ENCODE results near the gene HELQ. TPM values are rescaled to one million over a fixed set of nuclear protein-coding genes. Genes with fewer than 3 reads are reported as not detected.

The HELQ gene
- total RNA-seq, 1 experiment from 2014 or later = 11.5 TPM

DNA sequence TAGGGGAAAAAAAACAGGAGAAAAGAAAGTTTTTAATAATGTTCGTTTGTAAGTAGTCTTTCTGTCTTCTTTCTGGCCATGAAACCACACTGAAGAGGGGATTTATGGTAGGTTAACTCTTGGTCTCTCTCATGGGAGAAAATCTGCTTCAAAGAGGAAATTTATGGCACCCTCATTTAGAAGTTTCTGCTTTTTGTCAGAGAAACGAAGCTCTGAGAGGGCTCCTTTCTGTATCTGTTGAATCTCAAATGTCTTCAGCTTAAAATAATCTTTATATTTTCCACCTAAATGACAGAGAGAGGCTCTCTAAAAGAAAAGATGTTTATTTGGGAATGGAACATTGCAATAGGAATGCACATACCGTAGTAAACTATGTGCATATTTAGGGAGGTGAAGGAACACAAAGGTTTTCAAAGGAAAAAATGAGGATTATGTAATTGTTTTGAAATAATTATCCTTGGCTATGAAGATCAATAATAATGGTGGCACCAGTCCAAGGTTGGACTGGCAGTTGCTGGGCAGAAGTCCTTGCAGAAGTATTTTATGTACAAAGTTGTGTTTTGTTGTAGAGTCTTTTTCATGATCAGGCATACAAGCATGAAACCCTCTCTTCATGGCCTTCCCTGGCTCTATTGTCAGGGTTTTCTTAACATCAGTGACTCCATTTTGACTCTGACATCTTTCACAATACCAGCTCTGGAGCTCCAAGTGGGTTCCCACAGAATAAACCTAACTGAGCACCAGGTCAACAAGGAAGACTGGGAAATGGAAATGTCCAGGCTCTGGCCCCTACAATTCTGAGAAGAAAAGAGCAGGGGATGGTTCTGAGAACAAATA, 67.9 kb downstream of the HELQ start:
- Histone ChIP-seq H3K9me3 (ENCODE audit: low read depth, low read length, poor library complexity, severe bottlenecking) (no peaks in the 10 kb centered on the region), H3K4me1 (ENCODE audit: insufficient read depth, low read length, poor library complexity, severe bottlenecking) (no peaks in the 10 kb centered on the region), H3K27me3 (replicated peaks; ENCODE audit: insufficient read depth, low read depth, low read length, poor library complexity) (no peaks in the 10 kb centered on the region), H3K27ac (ENCODE audit: low read depth, low read length, poor library complexity, severe bottlenecking) (no peak overlapping the region), H3K36me3 (ENCODE audit: insufficient read depth, low read length, poor library complexity, severe bottlenecking) (no peaks in the 10 kb centered on the region), H3K4me3 (ENCODE audit: low read depth, low read length, poor library complexity, severe bottlenecking) (no peak overlapping the region)
- no TSS peak for BruUV-seq (replicated peaks)
- POLR2A ChIA-PET (ENCODE audit: low non-redundant PET) = no interaction called here
- CTCF ChIA-PET = no interaction called here
- no peak for DNase-seq (ENCODE audit: low spot score)
- TF ChIP-seq, protein P1, sequence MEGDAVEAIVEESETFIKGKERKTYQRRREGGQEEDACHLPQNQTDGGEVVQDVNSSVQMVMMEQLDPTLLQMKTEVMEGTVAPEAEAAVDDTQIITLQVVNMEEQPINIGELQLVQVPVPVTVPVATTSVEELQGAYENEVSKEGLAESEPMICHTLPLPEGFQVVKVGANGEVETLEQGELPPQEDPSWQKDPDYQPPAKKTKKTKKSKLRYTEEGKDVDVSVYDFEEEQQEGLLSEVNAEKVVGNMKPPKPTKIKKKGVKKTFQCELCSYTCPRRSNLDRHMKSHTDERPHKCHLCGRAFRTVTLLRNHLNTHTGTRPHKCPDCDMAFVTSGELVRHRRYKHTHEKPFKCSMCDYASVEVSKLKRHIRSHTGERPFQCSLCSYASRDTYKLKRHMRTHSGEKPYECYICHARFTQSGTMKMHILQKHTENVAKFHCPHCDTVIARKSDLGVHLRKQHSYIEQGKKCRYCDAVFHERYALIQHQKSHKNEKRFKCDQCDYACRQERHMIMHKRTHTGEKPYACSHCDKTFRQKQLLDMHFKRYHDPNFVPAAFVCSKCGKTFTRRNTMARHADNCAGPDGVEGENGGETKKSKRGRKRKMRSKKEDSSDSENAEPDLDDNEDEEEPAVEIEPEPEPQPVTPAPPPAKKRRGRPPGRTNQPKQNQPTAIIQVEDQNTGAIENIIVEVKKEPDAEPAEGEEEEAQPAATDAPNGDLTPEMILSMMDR (conservative IDR thresholded peaks at IDR 0.05; ENCODE audit: low read depth, low read length) = no peak
- no peak for TF ChIP-seq EZH2 (IDR thresholded peaks at IDR 0.05; ENCODE audit: borderline replicate concordance, low read depth, low read length, poor library complexity, severe bottlenecking)
- intact Hi-C loops (cut with micrococcal nuclease; ENCODE audit: unreplicated experiment) = no loop called here

DNA sequence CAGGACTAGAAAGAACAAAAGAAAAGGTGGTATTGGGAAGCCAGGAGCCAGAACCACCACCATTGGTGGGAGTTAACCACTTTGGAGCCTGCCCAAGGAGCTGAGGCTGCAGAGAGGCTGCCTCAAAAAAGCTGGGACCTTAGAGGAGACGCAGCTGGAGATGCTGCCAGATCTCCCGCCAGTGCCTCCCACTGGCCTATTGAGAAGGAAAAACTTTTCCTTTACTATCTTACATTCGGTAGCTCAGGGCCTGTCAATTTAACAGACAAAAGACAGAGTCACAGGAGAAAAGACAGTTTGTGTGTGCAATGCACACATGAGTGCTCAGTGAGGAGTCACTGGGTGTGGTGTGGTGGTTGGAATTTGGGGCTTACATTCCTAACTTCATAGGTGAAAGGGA, 68.6 kb downstream of the HELQ start:
- no peak overlapping the region for H3K4me3 ChIP-seq (ENCODE audit: low read depth, low read length, poor library complexity, severe bottlenecking)
- intact Hi-C loops (cut with micrococcal nuclease; ENCODE audit: unreplicated experiment) = no loop called here
- H3K27ac ChIP-seq (ENCODE audit: low read depth, low read length, poor library complexity, severe bottlenecking) = no peak overlapping the region
- BruUV-seq (replicated peaks) = no TSS peak
- no peak for DNase-seq (ENCODE audit: low spot score)
- TF ChIP-seq, protein P1 (conservative IDR thresholded peaks at IDR 0.05; ENCODE audit: low read depth, low read length) = no peak
- TF ChIP-seq EZH2 (IDR thresholded peaks at IDR 0.05; ENCODE audit: borderline replicate concordance, low read depth, low read length, poor library complexity, severe bottlenecking) = no peak
- H3K27me3 ChIP-seq (replicated peaks; ENCODE audit: insufficient read depth, low read depth, low read length, poor library complexity) = no peaks in the 10 kb centered on the region
- no peaks in the 10 kb centered on the region for H3K36me3 ChIP-seq (ENCODE audit: insufficient read depth, low read length, poor library complexity, severe bottlenecking)
- H3K4me1 ChIP-seq (ENCODE audit: insufficient read depth, low read length, poor library complexity, severe bottlenecking) = no peaks in the 10 kb centered on the region
- H3K9me3 ChIP-seq (ENCODE audit: low read depth, low read length, poor library complexity, severe bottlenecking) = no peaks in the 10 kb centered on the region
- POLR2A ChIA-PET (ENCODE audit: low non-redundant PET) = no interaction called here
- CTCF ChIA-PET = no interaction called here

DNA sequence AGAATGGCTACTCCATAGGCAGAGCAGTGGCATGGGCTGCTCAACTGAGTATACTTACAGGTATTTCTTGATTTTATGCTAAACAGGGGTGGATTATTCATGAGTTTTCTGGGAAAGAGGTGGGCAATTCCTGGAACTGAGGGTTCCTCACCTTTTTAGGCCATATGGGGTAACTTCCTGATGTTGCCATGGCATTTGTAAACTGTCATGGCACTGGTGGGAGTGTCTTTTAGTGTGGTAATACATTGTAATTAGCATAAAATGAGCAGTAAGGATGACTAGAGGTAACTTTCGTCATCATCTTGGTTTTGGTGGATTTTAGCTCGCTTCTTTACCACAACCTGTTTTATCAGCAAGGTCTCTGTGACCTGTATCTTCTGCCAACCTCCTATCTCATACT, 72.8 kb downstream of the HELQ start:
- H3K36me3 ChIP-seq (ENCODE audit: insufficient read depth, low read length, poor library complexity, severe bottlenecking) = no peaks in the 10 kb centered on the region
- no TSS peak for BruUV-seq (replicated peaks)
- no peak for DNase-seq (ENCODE audit: low spot score)
- no peaks in the 10 kb centered on the region for H3K27me3 ChIP-seq (replicated peaks; ENCODE audit: insufficient read depth, low read depth, low read length, poor library complexity)
- POLR2A ChIA-PET (ENCODE audit: low non-redundant PET) = no interaction called here
- no peak overlapping the region for H3K4me3 ChIP-seq (ENCODE audit: low read depth, low read length, poor library complexity, severe bottlenecking)
- H3K27ac ChIP-seq (ENCODE audit: low read depth, low read length, poor library complexity, severe bottlenecking) = no peak overlapping the region
- CTCF ChIA-PET = no interaction called here
- H3K4me1 ChIP-seq (ENCODE audit: insufficient read depth, low read length, poor library complexity, severe bottlenecking) = no peaks in the 10 kb centered on the region
- peaks cover 6% of the 10 kb centered on the region for H3K9me3 ChIP-seq (ENCODE audit: low read depth, low read length, poor library complexity, severe bottlenecking)
- TF ChIP-seq EZH2 (IDR thresholded peaks at IDR 0.05; ENCODE audit: borderline replicate concordance, low read depth, low read length, poor library complexity, severe bottlenecking) = no peak
- TF ChIP-seq, protein P1 (conservative IDR thresholded peaks at IDR 0.05; ENCODE audit: low read depth, low read length) = no peak
- intact Hi-C loops (cut with micrococcal nuclease; ENCODE audit: unreplicated experiment) = no loop called here
